NCI-H1694 (cell line): Measurements from ENCODE around the gene ADRB2.
"Not testable (repeated sequence)": the region's sequence is repeated elsewhere in the genome, so short reads cannot be mapped to it uniquely, and the experiment has no call there.

Source experiments
- DNase-seq: peaks from one replicate; lab custom pipeline; 2025; lab: John Stamatoyannopoulos, UW

ADRB2 gene

DNA sequence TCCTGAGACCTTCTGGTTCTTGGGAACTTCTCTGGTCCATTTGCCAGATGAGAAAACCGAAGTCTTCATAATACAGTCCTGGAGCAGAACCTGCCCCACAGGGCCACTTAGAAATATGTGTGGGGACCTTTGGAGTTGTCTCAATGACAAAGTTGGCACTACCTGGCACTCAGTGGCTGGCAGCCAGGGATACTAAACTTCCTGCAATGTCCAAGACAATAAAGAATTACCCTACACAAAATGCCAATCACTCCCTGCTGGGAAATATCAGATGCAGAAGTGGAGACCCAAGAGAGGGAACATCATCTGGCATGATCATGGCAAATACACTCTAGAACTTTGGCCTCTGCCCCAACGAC is 29.6 kb downstream of the ADRB2 start:
- no peak for DNase-seq

DNA sequence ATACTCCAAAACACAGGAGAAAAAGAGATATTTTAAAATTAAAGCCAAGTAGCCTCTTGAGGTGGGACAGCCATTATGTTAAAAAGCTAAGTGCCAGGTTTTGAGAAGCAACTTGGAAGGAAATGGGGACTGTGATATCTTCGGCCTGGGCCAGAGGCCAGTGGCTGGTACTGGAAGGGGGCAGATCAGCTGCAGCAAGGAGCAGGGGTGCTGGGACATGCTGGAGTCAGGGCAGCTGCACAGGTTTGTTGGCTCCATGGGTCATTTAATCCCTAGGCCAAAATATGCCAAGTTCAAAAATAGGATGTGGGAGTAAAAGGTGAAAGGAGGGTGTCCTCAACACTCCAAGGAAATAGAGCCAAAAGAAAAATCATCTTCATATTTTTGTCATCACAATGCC is 30.0 kb downstream of the ADRB2 start:
- no peak for DNase-seq

DNA sequence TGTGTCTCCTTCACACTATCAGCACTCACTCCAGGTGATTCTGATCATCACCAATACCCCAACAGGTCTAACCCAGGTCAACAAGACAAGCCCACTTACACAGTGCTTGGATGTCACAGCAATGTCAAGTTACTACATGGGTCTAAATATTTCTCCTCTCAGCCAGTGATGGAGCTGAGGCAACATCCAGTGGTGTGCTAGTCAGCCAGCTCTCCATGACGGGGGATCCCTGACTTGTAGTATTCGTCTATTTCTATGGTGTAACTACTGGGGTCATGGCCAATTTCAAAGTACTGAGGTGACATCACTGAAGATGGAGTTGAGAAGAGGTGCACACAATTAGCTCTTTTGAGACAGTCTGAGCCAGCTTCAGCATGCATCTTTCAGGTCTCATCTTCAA is 31.1 kb downstream of the ADRB2 start:
- no peak for DNase-seq

DNA sequence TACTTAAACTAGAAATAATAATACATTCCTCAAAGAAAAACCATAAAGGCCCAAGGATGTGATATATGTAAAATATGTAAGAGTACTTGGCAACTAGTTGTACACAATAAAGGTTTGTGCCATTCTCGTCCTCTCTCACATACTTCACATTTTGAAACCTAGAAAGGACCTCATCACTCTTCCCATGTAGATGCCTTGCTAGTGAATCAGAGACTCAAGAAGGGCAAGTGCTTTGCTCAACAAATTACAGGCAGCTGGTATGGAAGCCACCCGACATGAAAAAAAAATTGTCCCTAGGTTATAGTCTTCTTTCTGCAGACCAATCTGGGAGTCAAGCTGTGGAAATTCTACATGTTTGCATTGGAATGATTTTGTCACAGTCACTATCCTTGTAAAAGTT is 31.7 kb downstream of the ADRB2 start:
- DNase-seq = no peak

DNA sequence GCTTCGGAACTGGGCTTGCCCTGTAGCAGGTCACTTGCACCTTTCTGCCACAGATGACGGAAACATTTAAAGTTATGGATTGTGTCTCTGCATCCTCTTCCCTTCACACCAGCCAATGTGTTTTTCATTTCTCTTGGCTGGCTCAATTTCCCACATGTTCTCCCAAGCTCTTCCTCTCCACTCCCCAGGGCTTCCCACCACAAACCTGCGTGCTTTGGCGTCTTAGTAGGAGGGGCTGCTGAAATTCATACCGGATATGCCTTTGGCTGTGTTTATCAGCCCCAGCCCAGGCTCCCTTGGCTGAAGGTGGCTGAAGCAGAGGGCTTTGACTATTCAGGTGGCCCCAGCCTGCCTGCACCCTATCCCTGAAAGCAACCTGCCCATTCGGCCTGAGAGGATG is 32.1 kb downstream of the ADRB2 start:
- no peak for DNase-seq

DNA sequence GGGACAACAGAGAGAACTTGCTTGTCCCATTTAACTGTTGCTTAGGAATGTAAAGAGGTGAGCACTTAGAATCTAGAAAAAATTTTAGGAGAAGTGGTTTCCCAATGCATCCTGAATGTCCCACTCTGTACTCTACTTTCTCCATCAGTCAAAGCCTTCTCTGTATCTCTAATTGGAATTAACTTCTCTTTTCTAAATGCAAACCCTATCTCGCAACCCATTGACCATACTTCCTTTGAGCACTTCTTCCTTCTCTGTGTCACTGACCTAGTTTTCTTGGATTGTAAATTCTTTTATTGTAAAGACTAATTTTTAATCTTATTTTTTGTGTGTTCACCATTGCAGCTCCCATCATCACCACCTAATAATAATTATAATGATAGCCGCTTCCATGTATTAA is 33.3 kb downstream of the ADRB2 start:
- DNase-seq = no peak

DNA sequence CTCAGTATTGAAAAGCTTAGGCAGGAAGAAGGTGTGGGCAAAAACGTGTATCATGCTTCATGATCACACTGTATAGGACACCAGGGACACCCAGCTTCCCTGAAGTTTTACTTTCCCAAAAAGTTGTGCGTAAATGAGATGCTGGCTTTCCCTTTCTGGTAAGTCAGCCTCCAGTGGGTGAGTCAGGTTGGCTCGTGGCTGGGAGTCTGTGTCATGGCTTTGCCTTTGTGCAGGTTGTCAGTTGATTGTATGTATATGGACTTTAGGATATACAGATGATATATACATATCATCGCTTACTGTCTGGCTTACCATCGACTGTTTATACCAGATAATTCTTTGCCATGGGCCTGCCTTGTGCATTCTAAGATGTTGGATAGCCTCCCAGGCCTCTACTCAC is 34.2 kb downstream of the ADRB2 start:
- DNase-seq = no peak

DNA sequence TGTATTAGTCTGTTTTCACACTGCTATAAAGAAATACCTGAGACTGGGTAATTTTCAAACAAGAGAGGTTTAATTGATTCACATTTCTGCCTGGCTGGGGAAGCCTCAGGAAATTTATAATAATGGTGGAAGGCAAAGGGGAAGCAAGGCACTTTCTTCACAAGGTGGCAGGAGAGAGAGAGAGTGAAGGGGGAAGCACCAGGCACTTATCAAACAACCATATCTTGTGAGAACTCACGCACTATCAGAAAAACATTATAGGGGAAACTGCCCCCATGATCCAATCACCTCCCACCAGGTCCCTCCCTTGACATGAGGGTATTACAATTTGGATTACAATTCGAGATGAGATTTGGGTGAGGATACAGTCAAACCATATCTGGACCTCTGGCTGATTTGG is 34.7 kb downstream of the ADRB2 start:
- DNase-seq = no peak

DNA sequence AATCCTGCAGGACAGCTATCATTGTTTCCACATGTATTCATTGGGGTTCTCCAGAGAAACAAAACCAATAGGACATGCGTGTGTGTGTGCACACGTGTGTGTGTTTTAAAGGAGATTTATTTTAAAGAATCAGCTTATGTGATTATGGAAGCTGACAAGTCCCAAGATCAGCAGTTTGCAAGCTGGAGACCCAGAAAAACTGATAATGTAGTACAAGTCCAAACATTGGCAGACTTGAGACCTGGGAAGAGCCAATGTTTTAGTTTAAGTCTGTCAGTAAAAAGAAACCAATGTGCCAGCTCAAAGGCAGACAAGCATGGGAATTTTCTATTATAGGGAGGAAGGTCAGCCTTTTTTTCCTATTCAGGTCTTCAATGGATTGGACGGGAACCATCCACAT is 35.3 kb downstream of the ADRB2 start:
- no peak for DNase-seq

DNA sequence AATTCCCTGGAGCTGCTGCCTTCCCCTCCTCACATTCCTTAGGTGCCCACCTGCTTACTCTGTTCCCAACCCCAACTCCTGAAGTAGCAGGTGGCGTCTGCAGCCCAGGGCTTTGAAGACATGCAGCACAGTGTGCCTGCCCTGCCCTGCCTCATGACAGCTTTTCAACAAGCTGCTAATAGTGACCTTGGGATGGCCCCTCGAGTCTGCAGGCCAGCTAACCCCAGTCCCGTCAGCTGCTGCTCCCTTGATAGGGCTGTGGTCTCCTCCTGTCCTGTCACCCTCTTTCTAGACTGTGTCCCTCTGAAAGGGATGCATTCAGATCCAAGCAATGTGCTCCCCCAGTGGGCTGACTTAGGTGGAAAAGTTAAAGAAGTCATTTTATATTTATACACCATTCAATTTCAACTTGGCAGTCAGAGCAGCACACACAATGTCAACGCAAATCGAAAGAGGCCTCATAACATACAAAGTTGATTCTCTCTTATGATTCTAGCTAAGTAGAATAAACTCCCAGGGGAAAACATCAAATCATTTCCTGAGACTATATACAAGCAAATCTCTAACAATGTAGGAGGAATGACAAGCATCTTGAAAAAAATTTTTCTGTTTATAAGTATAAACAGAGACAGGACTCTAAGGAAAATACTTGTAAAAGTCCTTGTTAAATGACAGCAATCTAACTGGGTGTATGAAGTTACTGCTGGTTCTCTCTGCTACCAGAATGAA is 37.9 kb downstream of the ADRB2 start:
- DNase-seq = no peak

DNA sequence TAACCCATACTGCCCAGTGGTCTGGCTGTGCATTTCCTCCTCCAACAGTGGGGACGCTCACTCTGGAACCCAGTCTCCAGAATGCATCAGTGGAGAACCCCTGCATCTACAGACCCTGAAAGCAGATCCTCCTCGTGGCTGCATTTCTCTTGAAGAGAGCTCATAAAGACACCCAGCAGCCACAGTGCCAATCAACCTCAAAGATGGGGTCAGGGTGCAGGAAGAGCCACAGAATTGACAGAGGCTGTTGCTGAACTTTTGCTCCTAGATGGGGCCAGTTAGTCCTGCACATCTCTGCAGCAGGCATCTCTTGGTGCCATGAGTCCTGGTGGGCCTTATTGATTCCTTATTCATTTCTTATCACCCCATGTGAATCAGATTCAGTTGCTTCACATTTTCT is 39.6 kb downstream of the ADRB2 start:
- no peak for DNase-seq

DNA sequence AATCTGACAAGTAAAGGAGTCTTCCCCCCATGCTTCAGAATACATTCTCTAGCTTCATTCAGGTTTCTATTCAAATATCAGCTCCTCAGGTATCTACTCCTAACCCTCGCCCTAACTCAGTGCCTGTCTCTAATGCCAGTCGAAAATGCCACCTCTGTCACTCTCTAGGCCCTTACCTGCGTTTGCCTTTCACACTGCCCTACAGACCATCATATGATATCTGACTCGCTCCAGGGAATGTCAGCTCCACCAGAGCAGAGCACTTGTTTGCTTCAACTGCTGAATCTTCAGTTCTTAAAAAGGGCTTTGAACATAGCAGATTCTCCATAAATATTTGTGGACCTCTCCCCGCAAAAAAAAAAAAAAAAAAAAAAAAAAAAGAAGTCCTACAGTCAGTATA is 46.7 kb downstream of the ADRB2 start:
- no peak for DNase-seq

DNA sequence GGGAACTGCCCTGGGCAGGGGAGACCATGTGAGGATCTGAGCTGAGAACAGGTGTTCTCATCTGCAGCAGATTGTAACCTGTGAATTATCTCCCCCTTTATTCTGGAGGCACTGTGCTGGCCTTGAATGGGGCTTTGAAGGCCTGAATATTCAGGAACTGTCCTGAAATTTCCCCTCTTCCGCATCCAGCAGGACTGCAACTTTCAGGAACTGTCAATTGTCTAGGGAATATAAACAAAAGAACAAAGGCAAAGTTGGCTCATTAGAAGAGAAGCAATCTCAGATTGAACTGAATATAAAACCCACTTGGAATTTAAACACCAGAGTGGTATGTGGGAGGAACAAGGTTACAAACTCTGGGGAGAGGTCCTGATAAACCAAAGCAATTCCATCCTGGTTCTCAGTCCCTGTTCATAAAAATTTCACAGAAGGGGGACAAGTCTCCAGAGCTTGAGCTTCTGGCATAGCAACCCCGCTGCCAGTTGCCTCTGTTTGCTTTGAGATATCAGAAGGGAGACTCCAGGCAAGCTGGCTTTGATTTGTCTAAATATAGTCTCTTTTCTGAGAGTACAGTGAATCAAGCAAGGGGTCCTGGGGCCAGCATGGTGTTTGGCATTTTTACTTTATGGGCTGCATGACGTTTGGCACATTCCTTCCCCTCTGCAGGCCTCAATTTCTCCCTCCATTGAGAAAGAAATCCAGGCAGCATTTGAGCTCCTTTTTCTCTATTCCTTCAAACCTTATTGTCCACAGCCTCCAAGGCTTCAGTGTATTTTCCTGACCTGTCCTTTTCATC is 47.5 kb downstream of the ADRB2 start:
- no peak for DNase-seq

DNA sequence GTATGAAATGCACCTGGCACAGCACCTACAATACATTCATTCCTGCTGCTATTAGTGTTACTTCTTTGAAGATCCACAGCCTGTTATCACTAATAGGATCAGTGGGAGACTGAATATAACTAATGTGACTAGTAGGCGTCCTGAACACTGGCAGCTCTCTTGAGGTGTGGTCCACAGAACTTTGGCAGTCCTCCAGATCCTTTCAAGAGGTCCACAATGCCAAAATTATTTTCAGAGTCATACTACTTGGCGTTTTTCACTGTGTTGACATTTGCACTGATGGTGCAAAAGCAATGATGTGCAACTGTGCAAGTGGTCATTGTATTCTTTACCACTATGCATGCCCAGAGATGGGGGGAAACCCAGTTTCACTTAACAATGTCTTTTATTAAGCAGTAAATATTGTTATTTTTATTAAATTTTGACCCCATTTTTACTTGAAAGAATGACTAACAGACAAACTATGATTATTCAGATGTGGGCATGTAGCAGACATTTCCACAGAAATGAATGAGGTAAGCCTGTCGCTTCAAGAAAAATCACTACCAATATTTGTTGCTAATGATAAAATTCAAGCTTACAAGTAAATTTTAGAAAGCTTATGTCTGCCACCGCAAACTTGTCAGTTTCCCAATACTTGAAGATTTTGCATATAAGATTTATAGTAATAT is 48.9 kb downstream of the ADRB2 start:
- no peak for DNase-seq

DNA sequence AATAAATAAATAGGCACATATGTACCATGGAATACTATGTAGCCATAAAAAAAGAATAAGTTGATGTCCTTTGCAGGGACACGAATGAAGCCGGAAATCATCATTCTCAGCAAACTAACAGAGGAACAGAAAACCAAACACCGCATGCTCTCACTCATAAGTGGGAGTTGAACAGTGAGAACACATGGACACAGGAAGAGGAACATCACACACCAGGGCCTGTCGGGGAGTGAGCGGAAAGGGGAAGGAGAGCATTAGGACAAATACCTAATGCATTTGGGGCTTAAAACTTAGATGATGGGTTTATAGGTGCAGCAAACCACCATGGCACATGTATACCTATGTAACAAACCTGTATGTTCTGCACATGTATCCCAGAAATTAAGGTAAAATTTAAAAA is 51.0 kb downstream of the ADRB2 start:
- not testable (repeated sequence) for DNase-seq
